DMS114 treated with DMSO at 0.1 percent for 48 hours (cell line): ENCODE results near the gene PRR3.
A peak's percentile ranks its signal among the peaks of the same experiment; 100 is the strongest.

Experiments used
- DNase-seq: peaks from one replicate; lab custom pipeline; 2025; ENCODE audit not compliant: unreplicated experiment; lab: John Stamatoyannopoulos, UW

Gene PRR3

GRCh38 chr6:30570263-30570662, 13.2 kb downstream of the PRR3 start:
- no peak for DNase-seq

- DNase-seq = peak; percentile 59
Measured at GRCh38 chr6:30570740-30571074, 13.6 kb downstream of the PRR3 start.

- DNase-seq = peak; percentile 96
Measured at GRCh38 chr6:30571075-30571761, 14.1 kb downstream of the PRR3 start, which contains the start of gene ABCF1. TSS of gene ABCF1 (plus strand) at chr6:30571442. CDS start at chr6:30571488, 46 bp downstream.

GRCh38 chr6:30571762-30572082, 14.6 kb downstream of the PRR3 start:
- no peak for DNase-seq

GRCh38 chr6:30572148-30572547, 15.1 kb downstream of the PRR3 start:
- no peak for DNase-seq

- no peak for DNase-seq
Measured at GRCh38 chr6:30573113-30573512, 16.0 kb downstream of the PRR3 start.

- no peak for DNase-seq
Measured at GRCh38 chr6:30578051-30578450, 21.0 kb downstream of the PRR3 start.

- no peak for DNase-seq
Measured at GRCh38 chr6:30583921-30584320, 26.8 kb downstream of the PRR3 start.

DNA sequence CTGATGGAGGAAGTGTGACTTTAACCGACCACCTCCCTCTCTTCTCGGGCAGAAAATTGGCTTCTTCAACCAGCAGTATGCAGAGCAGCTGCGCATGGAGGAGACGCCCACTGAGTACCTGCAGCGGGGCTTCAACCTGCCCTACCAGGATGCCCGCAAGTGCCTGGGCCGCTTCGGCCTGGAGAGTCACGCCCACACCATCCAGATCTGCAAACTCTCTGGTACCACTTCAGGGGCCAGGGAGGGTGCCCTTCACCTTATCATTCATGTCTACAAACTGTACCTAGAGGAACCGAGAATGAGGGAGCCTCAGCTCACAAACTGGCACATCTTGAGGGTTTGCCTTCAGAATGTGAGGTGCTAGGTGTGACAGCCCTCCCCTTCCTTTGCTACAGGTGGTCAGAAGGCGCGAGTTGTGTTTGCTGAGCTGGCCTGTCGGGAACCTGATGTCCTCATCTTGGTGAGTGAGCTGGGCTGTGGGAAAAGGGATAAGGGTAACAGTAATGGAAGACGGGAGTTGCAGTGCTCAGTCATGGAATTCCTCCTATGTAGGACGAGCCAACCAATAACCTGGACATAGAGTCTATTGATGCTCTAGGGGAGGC, 32.8 kb downstream of the PRR3 start:
- no peak for DNase-seq

- DNase-seq = no peak
Measured at GRCh38 chr6:30590509-30590908, 33.4 kb downstream of the PRR3 start.

GRCh38 chr6:30591008-30591407, 33.9 kb downstream of the PRR3 start:
- DNase-seq = no peak

- DNase-seq = no peak
Measured at GRCh38 chr6:30592287-30592686, 35.2 kb downstream of the PRR3 start.

GRCh38 chr6:30597315-30598144, 40.4 kb downstream of the PRR3 start:
- DNase-seq = peak; percentile 76

- DNase-seq = no peak
Measured at GRCh38 chr6:30598912-30599624, 42.0 kb downstream of the PRR3 start.

- DNase-seq = no peak
Measured at GRCh38 chr6:30599625-30600324, 42.7 kb downstream of the PRR3 start.

DNA sequence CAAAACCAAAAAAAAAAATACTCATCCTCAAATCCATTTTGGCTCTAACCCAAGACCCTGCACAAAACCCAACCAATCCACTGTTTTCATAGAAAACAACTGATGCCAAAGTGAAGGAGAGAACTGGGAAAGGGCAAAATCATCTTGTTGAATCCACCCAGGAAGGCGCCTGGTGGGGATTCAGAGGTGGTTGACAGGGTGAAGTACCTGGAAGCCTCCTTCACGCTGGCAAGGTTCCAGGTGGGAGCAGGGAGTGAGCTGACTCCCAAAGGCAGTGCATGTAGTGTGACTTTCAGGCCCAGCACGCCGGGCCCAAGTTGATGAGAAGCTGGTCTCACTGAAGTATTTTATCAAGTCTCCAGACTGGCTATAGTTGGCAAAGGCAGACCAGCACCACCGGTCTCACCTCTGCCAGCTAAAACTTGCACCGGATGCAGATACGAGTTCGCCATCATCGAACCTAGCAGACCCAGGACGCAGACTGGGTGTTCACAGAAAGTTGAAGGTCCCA, 43.4 kb downstream of the PRR3 start:
- DNase-seq = no peak

DNA sequence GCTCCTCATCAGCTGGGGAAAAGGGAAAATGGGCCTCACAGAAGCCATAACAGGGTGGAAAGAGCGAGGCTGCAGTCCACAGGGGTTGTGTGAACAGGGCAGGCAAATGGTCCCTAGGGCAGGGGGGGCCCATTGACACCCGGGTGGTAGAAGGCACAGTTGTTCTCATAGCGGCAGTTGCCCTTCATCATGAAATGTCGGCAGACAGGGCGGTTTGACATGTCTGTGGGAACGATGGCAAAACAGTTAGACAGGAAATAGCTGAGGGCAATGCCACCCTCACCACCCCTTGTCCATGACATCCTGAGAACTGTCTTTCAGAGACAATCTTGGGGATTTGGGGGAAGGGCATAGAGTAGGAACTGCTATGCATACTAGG, 44.3 kb downstream of the PRR3 start:
- DNase-seq = no peak

DNA sequence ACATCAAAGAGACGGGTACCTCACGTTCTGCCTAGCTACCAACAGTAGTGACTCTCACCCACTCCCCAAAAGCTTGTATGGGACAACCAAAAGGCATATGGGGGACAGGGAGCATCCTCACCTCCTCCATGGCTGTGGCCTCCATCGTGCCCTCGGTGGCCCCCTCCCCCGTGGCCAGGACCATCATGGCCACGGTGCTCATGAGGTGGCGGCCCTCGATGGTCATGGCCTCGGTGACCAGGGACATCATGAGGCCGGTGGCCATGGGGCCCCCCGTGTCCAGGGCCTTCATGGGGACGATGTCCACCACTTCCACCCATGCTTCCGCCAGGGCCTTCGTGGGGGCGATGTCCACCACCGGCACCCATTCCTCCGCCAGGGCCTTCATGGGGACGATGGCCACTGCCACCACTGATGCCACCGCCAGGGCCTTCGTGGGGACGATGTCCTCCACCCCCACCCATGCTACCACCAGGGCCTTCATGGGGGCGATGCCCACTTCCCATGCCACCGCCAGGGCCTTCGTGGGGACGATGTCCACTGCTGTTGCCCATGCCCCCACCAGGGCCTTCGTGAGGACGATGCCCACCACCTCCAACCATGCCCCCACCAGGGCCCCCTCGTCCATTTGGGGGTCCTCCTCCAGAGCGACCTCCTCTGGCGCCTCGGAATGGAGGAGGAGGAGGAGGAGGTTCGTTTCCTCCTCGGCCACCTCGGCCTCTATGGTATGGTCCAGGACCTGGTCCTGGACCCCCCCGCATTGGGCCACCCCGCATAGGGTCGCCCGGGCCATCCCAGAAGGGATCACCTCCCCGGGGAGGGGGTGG, 44.9 kb downstream of the PRR3 start:
- DNase-seq = no peak

DNA sequence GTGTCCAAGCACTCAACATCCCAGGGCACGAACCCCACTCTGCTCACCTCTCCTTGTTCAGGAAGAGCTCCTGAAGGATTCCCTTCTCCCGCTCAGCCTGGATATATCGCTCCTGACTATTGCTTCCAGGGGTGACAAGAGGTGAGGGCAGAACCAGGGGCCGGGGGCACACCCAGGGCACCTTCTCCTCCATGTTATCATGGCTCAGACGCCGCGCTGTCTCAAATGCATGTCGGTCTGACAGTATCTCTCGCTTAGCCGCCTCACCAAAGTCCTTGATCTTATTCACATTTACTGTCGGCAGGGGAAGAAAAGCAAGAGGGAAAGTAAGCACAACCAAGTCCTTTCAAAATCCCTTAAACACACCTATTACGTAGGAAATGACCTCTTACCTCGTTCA, 46.9 kb downstream of the PRR3 start:
- DNase-seq = no peak

GRCh38 chr6:30610065-30610464, 53.0 kb downstream of the PRR3 start:
- no peak for DNase-seq
